ENCODE data around the gene CYTH1.

Gene CYTH1

GRCh38 chr17:78669256-78669974, 112.7 kb downstream of the CYTH1 start:
- DNase-seq (ENCODE audit: low read depth) = no peak

GRCh38 chr17:78668847-78669246, 113.2 kb downstream of the CYTH1 start:
- DNase-seq (ENCODE audit: low read depth) = no peak

- no peak for DNase-seq (ENCODE audit: low read depth)
Observed at GRCh38 chr17:78667741-78668640, 114.1 kb downstream of the CYTH1 start.

GRCh38 chr17:78667091-78667490, 115.0 kb downstream of the CYTH1 start:
- DNase-seq (ENCODE audit: low read depth) = no peak

- DNase-seq (ENCODE audit: low read depth) = no peak
Observed at GRCh38 chr17:78665952-78666920, 115.8 kb downstream of the CYTH1 start.

- DNase-seq (ENCODE audit: low read depth) = no peak
Observed at GRCh38 chr17:78665387-78665951, 116.6 kb downstream of the CYTH1 start.

- no peak for DNase-seq (ENCODE audit: low read depth)
Observed at GRCh38 chr17:78664476-78665386, 117.3 kb downstream of the CYTH1 start.

- DNase-seq (ENCODE audit: low read depth) = no peak
Observed at GRCh38 chr17:78661093-78661770, 120.8 kb downstream of the CYTH1 start.

GRCh38 chr17:78659546-78659945, 122.5 kb downstream of the CYTH1 start:
- DNase-seq (ENCODE audit: low read depth) = no peak

GRCh38 chr17:78658281-78658785, 123.7 kb downstream of the CYTH1 start:
- no peak for DNase-seq (ENCODE audit: low read depth)

- DNase-seq (ENCODE audit: low read depth) = no peak
Observed at GRCh38 chr17:78655251-78655940, 126.7 kb downstream of the CYTH1 start.

GRCh38 chr17:78654325-78654724, 127.7 kb downstream of the CYTH1 start:
- DNase-seq (ENCODE audit: low read depth) = no peak

- no peak for DNase-seq (ENCODE audit: low read depth)
Observed at GRCh38 chr17:78653382-78653781, 128.7 kb downstream of the CYTH1 start.

GRCh38 chr17:78652913-78653312, 129.2 kb downstream of the CYTH1 start:
- DNase-seq (ENCODE audit: low read depth) = no peak

GRCh38 chr17:78652024-78652423, 130.0 kb downstream of the CYTH1 start:
- DNase-seq (ENCODE audit: low read depth) = no peak

- no peak for DNase-seq (ENCODE audit: low read depth)
Observed at GRCh38 chr17:78651554-78651953, 130.5 kb downstream of the CYTH1 start.

- DNase-seq (ENCODE audit: low read depth) = no peak
Observed at GRCh38 chr17:78650093-78650715, 131.9 kb downstream of the CYTH1 start.

- no peak for DNase-seq (ENCODE audit: low read depth)
Observed at GRCh38 chr17:78648293-78648692, 133.8 kb downstream of the CYTH1 start.

- DNase-seq (ENCODE audit: low read depth) = no peak
Observed at GRCh38 chr17:78647032-78647431, 135.0 kb downstream of the CYTH1 start.

All from activated T-helper 9 cell treated with anti-CD3 and anti-CD28 coated beads, Interleukin-2, amount 50 U/mL, for 16 hours (primary cell).